ENCODE results near the gene CCDC149.
A peak's percentile ranks its signal among the peaks of the same experiment; 100 is the strongest.

The CCDC149 gene

GRCh38 chr4:24845132-24845531 lies 67.7 kb downstream of the CCDC149 start:
- no peak for DNase-seq (ENCODE audit: low spot score)

GRCh38 chr4:24843096-24843495 lies 69.7 kb downstream of the CCDC149 start:
- no peak for DNase-seq (ENCODE audit: low spot score)

DNA sequence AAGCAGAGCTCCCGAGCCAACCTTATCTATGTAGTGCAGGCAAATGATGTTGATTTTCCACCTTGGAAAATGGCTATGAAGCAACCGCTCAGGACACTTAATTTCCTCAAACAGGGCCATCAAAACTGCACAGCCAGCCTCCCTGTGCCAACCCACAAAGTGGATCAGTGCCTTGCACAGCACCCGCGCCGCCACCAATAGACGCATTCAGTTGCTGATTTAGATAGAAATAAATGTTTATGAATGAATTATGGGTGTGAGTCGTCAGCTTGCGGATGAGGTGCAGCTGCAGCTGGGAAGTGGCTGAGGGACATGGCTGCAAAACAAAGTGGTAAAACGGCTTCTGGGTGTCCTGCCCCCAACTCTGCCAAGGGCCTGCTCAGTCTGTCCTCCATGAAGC lies 70.5 kb downstream of the CCDC149 start:
- no peak for DNase-seq (ENCODE audit: low spot score)

DNA sequence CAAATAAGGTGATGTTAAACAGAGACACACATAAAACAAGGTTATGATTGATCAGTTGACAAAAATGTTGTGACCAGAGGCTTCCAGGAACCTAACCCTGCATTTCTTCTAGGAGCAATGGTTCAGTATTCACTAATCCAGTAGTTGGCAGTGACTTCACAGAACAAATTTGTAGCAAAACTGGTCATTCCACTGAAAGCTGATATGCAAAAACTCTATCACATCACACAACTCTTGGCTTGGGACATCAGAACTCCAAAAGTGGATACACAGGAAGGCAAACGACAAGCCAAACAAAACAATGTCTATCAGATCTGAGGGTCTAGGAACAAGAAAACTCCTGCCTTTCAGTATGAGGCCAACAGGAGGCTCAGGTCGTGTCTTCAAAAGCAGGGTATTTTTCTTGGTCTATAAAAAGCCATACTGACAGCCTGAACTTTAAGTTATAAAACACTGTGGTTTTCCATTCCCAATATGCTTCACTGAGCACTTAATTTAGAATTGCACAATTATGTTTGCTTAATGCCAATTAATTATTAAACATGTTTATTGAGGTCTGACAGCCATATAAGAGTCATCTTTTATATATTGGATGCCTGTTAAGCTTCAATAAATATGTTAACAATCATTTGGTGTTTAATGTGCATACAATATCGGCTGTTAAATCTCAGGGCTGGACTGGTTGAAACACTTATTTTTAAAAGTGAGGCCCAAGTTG lies 71.9 kb downstream of the CCDC149 start:
- DNase-seq (ENCODE audit: low spot score) = no peak

DNA sequence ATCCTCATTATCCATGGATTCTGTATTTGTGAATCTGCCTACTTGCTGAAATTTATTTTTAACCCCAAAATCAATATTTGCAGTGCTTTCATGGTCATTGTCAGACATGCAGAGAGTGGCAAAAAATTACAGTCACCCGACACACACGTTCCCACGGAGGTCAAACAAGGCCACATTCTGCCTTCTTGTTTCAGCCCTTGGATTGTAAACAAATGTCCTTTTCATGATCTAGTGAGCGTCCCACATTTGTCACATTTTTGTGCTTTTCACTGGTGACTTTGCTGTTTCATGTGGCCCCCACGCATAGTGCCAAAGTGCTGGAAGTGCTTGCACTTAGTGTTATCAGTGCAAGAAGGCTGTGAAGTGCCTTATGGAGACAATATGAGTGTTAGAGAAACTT lies 72.5 kb downstream of the CCDC149 start:
- DNase-seq (ENCODE audit: low spot score) = no peak

GRCh38 chr4:24837781-24838180 lies 75.1 kb downstream of the CCDC149 start:
- no peak for DNase-seq (ENCODE audit: low spot score)

- no peak for DNase-seq (ENCODE audit: low spot score)
These were observed 75.5 kb downstream of the CCDC149 start for GRCh38 chr4:24837336-24837735.

DNA sequence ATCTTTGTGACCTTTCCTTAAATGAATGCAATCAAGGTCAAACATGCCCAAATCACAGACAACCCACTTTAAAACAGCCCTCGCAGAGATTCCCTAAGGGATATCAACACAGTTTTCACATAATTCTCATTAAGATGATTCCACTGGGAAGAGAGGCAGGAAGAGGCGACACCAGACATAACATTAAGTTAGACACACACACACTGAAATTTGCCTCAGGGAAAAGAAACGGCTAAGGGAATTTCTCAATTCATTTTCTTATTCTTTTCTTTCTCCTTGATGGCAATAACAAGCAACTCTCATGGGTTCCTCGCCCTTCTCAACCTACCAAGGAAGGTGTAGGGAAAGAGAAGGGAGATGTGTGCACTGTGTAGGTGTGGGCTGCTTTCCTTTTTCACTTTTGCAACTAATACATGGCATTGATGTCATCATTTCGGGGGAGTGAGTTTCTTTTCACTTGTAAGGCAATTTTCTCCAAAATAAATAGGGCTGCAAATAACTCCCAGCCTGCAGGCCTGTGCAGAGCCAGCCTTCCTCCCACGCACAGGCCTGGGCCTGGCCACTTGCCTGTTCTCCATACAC lies 76.1 kb downstream of the CCDC149 start:
- DNase-seq (ENCODE audit: low spot score) = no peak

DNA sequence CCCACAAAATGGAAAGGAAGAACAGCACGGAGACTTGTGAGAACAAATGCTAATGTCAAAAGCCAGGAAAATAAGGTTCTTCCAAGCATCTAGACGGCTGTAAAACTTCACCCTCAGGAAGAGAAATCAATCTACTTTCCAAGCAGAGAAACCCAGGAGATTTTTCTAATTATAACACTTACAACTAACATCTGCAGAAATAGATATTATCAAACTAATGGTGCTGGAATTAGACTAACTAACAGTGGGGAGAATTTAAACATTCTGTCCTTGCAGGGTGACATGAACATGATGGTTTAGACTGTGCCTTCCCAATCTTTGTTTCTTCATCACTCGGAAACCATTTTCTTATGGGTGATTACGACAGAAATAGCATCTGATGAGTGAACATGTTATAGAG lies 77.1 kb downstream of the CCDC149 start:
- DNase-seq (ENCODE audit: low spot score) = no peak

GRCh38 chr4:24831637-24832036 lies 81.2 kb downstream of the CCDC149 start:
- DNase-seq (ENCODE audit: low spot score) = no peak

DNA sequence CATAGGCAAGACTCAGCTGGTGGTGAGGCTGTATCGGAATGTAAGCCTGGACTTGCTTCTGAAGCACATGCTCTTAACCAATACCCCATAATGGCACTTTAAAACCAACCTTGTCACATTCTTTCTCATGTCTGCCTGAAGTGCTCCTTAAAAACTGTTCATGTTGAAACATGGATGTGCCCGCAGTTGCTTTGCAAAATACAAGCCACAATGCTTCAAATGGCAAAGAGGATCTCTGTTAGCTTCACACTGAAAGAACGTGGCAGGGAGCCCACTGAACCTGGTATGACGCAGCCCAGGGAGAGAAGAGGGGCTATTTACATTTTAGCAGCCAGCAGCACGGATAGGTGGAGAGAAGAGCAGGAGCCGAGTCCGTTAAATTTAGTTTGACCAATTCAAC lies 88.1 kb downstream of the CCDC149 start:
- no peak for DNase-seq (ENCODE audit: low spot score)

DNA sequence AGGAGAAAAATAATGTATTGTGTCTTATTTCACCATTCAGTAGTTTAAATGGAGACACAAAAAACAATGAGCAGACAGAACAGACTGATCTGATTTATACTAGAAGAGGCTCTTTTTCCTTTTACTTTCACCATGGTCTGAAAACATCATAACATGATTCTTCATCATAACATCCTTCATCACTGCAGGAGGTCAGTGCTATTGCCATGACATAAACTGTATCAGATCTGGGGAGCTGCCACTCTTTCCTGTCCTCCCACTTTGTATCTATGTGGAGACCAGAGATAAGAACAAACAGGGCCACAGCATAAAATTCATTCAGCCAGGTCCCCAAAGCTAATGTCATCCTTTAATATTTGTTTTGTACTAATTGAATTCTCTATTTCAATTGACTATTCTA lies 92.3 kb downstream of the CCDC149 start:
- no peak for DNase-seq (ENCODE audit: low spot score)

- DNase-seq (ENCODE audit: low spot score) = no peak
These were observed 96.0 kb downstream of the CCDC149 start for GRCh38 chr4:24816797-24817196.

GRCh38 chr4:24813732-24814131 lies 99.1 kb downstream of the CCDC149 start:
- no peak for DNase-seq (ENCODE audit: low spot score)

DNA sequence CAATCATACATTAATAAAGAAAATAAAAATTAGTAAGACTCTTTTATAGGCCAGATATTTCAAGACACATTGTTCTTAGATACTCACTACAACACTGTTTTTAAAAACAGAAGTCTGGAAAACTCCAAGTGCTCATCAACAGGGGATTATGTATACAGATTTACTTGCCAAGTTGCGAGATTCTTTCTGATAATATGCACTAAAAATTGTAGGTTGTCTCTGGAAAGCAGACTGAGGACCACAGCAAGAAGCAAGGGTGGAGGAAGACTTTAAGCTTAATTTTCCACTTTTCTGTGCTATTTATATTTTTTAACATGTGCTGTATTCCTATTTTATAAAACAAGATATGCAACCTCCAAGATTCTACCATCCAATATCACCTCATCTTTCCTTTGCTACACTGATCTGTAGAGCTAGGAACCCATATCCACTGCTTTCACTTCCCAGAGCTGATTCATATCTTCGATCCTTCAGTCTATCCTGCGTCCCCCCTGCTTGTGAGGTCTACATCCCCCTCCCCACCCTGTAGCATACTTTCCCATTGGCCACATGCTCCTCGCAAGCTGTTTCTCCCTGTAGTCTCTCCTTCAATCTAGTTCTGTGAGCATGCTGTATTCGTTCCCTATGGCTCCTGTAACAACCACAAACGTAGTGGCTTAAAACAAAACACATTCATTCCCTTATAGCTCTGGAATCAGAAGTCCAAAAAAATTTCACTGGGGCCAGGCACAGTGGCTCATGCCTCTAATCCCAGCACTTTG lies 101.8 kb downstream of the CCDC149 start:
- no peak for DNase-seq (ENCODE audit: low spot score)

- no peak for DNase-seq (ENCODE audit: low spot score)
These were observed 102.9 kb downstream of the CCDC149 start for GRCh38 chr4:24809815-24810405.

DNA sequence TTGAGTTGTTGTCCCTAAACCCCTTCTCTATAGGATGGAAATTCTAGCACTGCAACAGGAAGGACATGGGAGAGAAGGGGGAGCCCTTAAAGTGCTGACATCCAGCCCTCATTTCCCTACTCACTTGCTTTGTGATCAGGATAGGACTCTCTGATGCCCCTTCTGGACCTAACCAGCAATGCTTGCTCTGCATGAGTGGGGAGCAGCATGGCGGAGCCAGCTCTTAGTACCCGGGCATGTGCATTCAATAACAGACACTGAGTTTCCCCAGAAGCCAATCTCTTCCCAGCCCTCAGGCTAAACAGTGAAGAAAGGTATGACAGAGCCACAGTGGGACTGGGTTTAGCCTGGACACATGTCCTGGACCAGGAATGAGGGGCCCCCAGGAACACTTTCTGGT lies 103.5 kb downstream of the CCDC149 start:
- no peak for DNase-seq (ENCODE audit: low spot score)

DNA sequence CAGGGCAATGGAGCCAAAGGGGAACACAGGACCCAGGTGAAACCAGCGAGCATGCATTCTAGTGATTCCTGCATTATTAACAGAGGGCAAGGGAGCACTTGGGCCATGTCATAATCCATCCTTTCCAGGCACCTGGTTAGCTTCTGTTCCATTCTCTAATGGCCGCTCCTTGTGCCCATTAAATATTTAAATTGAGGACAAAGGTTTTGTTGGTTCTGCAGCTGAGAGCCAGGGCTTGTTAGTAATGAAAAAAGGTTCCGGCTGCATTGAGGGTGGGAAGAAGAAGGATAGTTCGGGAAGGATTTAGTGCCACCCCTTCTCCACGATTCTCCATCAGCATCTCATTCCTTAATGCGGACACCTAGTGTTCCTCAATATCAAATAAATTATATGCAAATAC lies 103.9 kb downstream of the CCDC149 start:
- DNase-seq (ENCODE audit: low spot score) = no peak

DNA sequence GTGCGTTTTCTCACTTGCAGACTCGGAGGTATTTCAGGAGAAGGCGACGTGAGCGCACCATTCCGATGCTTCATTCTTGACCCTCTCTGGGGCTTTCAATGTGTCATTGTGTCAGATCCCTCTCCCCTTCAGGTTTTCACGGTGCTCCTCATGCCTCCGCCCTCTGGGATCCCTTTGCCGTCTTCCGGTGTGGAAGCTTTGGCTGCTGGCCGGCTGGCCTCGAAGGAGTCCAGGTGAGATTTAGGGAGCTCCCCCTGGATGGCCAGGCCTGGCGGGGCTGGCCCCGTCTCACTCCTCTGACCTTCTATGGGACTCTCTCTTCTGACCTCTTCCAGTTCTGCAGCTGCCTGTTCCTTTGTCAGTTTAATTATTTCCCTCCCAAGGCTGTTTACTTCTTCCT lies 104.6 kb downstream of the CCDC149 start:
- no peak for DNase-seq (ENCODE audit: low spot score)

DNA sequence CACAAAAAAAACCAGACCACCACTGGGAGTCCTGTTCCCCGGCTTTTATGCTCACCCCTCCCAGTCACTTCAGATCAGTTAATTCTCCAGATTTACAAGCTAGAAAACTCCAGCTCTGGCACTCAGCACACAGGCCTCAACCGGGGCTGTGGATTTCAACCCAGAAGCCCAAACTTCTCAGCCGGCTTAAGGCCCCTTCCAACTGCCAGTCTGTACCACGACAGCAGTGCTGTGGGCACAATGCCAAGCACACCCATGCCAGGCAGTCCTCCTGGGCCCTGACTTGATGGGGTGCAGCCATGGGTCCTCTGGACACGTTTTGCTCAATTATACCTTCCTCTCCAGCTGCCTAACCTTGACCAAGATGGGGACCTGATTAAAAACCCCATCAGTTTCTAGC lies 105.2 kb downstream of the CCDC149 start:
- DNase-seq (ENCODE audit: low spot score) = peak; percentile 10

DNA sequence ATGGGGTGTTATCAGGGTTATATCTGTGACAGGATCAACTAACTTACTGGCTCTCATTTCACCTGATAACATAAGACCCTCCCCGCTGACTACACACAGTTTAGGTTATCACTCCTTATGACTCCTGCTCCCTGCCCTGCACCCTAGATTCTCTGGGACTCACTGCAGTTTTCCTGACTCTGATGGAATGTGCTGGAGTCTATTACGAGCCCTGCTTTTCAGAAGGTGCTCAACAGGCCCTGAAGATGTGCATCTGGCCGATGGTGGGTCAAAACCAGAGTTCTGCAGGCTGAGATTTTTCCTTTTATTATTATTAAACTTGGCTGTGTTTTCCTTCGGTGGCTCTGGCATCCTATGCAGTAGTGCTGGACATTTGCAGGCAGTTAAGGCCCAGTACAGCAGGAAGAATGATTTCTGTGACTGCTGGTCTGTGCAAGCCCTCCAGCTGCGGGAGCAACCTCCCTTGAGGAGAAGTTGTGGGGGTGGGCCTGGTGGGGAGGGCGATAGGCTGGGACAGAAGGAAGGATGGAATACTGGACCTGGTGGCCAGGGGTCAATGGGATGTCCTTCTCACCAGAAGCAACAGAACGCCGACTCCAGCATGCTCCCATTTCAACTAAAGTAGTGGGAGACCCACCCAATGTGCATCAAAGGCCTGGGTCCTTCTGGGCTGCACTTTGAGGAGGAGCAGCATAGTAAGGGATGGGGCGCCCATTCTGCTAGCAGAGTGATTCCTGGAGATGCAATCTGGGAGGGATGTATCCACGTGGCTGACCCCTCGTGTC lies 106.4 kb downstream of the CCDC149 start:
- no peak for DNase-seq (ENCODE audit: low spot score)

DNA sequence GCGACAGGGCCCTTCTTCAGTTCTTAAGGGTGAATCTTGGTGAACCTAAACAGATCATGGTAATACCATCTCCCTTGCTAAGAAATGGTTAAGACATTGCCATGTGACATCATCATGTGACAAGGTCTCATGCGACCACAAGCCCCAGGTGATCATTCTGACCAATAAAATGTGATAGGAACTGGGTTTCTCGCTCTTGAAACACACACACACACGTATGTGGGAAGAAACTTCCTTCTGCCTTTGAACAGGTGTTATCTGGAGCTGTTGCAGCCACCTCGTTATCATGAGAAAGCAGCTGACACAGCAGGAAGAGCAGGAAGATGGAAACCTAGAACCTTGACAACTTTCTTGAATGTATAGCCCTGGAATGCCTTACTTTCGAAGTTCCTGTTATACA lies 107.3 kb downstream of the CCDC149 start:
- DNase-seq (ENCODE audit: low spot score) = no peak
